Lung (tissue), 12 donors: ENCODE data around the gene CACNA1E. TPM values are rescaled to one million over a fixed set of nuclear protein-coding genes. Genes with fewer than 3 reads are reported as not detected.

Experiments
- ATAC-seq: fragments of 200-7000 bp; cut with Tn5 transposase; one replicate; pipeline ENCODE4 v1.9.1; 2020; ENCODE audit warnings: moderate number of reproducible peaks; ENCODE audit not compliant: insufficient read depth, low FRiP score
- DNase-seq, 3 donors: peaks; one replicate each; pipeline ENCODE4 v3.0.0-alpha.2; 2013 to 2017
- H3K27ac ChIP-seq, 2 donors: one replicate each; pipeline ENCODE4 v1.5.1; 2013; ENCODE audit warnings: mild to moderate bottlenecking in 2 of 2, moderate library complexity in 2 of 2, control low read depth in 1 of 2, inconsistent platforms in 1 of 2, low read depth in 1 of 2, low read length in 1 of 2
- H3K27me3 ChIP-seq, 3 donors: one replicate each; pipeline ENCODE4 v1.5.1; 2013; ENCODE audit warnings: low read length in 2 of 3; ENCODE audit not compliant: control insufficient read depth in 3 of 3, insufficient read depth in 3 of 3
- H3K36me3 ChIP-seq, 4 donors: one replicate each; pipeline ENCODE4 v1.5.1; 2013; ENCODE audit warnings: low read length in 4 of 4, mild to moderate bottlenecking in 1 of 4, moderate library complexity in 1 of 4; ENCODE audit not compliant: control insufficient read depth in 4 of 4, insufficient read depth in 4 of 4
- H3K4me1 ChIP-seq, 5 donors: one replicate each; pipeline ENCODE4 v1.5.1; 2013; ENCODE audit warnings: low read length in 5 of 5, mild to moderate bottlenecking in 2 of 5, moderate library complexity in 1 of 5; ENCODE audit not compliant: control insufficient read depth in 5 of 5, insufficient read depth in 5 of 5
- H3K4me3 ChIP-seq: one replicate; pipeline ENCODE4 v1.5.1; 2013; ENCODE audit warnings: mild to moderate bottlenecking, control low read depth, moderate library complexity
- H3K9ac ChIP-seq, 2 donors: one replicate each; pipeline ENCODE4 v1.5.1; 2013; ENCODE audit warnings: low read length in 2 of 2, control low read depth in 1 of 2; ENCODE audit not compliant: insufficient read depth in 1 of 2
- H3K9me3 ChIP-seq, 4 donors: one replicate each; pipeline ENCODE4 v1.5.1; 2013; ENCODE audit warnings: low read length in 3 of 4, mild to moderate bottlenecking in 1 of 4, moderate library complexity in 1 of 4; ENCODE audit not compliant: control insufficient read depth in 4 of 4, insufficient read depth in 3 of 4
- CTCF ChIP-seq: IDR thresholded peaks from 2 replicates; pipeline ENCODE4 v1.5.1; 2012; ENCODE audit warnings: mild to moderate bottlenecking; ENCODE audit errors: control extremely low read depth, extremely low read depth
- WGBS, 2 donors: extraction: QIAGEN DNeasy Blood & Tissue Kit; methylation state at CpG; one replicate each; pipeline ENCODE4 v1.1.7; 2013; 5-methylcytosine and 5-hydroxymethylcytosine counted together
- polyA plus RNA-seq, 2 donors: library from polyadenylated mRNA; stranded (reverse); fragments of 200-250 nt; gene quantifications; one replicate each; pipeline ENCODE4 v1.2.1, GENCODE V29; 2013
- total RNA-seq, 2 donors: library from RNA; depleted of rRNA in 1 of 2; stranded (reverse); fragments of >200 nt in 1 of 2; gene quantifications; one replicate each; pipeline ENCODE4 v1.2.1, GENCODE V29; 2014 to 2021
- donor health status: control.
- donor health status: control.
- donor health status: Bipolar disorder and iron deficiency.
- donor health status: healthy.
- donor health status: DM: yes; HTN: yes; CAD: no.

Gene CACNA1E
- total and polyA plus RNA-seq, 4 donors, result 0.02 to 1.4 (median 0.80) TPM

GRCh38 chr1:181514298-181515290, 31.3 kb downstream of the CACNA1E start:
- no peak for DNase-seq
- no peak for ATAC-seq
- TF ChIP-seq CTCF, result no peak
- Histone ChIP-seq H3K36me3 (no peaks in the 10 kb centered on the region), H3K4me1 (no peaks in the 10 kb centered on the region), H3K9ac (no peak overlapping the region), H3K27me3 (no peaks in the 10 kb centered on the region), H3K4me3 (no peak overlapping the region), H3K9me3 (no peaks in the 10 kb centered on the region), H3K27ac (no peak overlapping the region)
- 57 to 71% methylated on average over 4 of the region's 4 CpGs for WGBS, 2 donors

GRCh38 chr1:181516706-181517105, 33.4 kb downstream of the CACNA1E start:
- ATAC-seq (no peak), DNase-seq (no peak)
- TF ChIP-seq CTCF, result no peak

GRCh38 chr1:181517181-181517875, 34.0 kb downstream of the CACNA1E start:
- H3K9me3 ChIP-seq, result no peaks in the 10 kb centered on the region
- 49% methylated on average over 5 of the region's 5 CpGs for WGBS, 2 donors
- no peak overlapping the region for H3K9ac ChIP-seq
- ATAC-seq (no peak), DNase-seq (no peak)
- H3K4me3 ChIP-seq, result no peak overlapping the region
- H3K27me3 ChIP-seq, result no peaks in the 10 kb centered on the region
- no peaks in the 10 kb centered on the region for H3K36me3 ChIP-seq
- TF ChIP-seq CTCF, result no peak
- no peaks in the 10 kb centered on the region for H3K4me1 ChIP-seq
- H3K27ac ChIP-seq, result no peak overlapping the region

More at GRCh38 chr1:181516706-181517105, 33.4 kb downstream of the CACNA1E start:
- H3K27me3 ChIP-seq, result no peaks in the 10 kb centered on the region
- H3K9ac ChIP-seq, result no peak overlapping the region
- H3K27ac ChIP-seq, result no peak overlapping the region
- no peaks in the 10 kb centered on the region for H3K9me3 ChIP-seq
- no peaks in the 10 kb centered on the region for H3K4me1 ChIP-seq
- 90 to 97% methylated on average over 4 of the region's 4 CpGs for WGBS, 2 donors
- no peaks in the 10 kb centered on the region for H3K36me3 ChIP-seq
- H3K4me3 ChIP-seq, result no peak overlapping the region
